Stimulated activated effector memory CD8-positive, alpha-beta T cell treated with anti-CD3 and anti-CD28 coated beads, Interleukin-12 subunit alpha, Interleukin-12 subunit beta, amount 100 ng/mL, for 72 hours (primary cell): ENCODE data around the gene ARHGEF1.
A peak's percentile ranks its signal among the peaks of the same experiment; 100 is the strongest.
"Not testable (repeated sequence)": the region's sequence is repeated elsewhere in the genome, so short reads cannot be mapped to it uniquely, and the experiment has no call there.

Experiments used
- ATAC-seq: fragments of 150-1000 bp; cut with Tn5 transposase; 2 replicates; pipeline ENCODE4 v1.10.0; 2021
- DNase-seq, 2 donors: peaks; one replicate each; pipeline ENCODE4 v3.0.0; 2021 to 2022; ENCODE audit warnings: low spot score in 2 of 2
- H3K27ac Mint-ChIP-seq: one replicate; pipeline ENCODE4 v1.8.0; 2022; ENCODE audit warnings: mild to moderate bottlenecking, mixed read lengths
- H3K36me3 Mint-ChIP-seq: one replicate; pipeline ENCODE4 v1.8.0; 2022; ENCODE audit warnings: mild to moderate bottlenecking, mixed read lengths
- H3K4me1 Mint-ChIP-seq: one replicate; pipeline ENCODE4 v1.8.0; 2022; ENCODE audit warnings: mixed read lengths
- H3K4me3 Mint-ChIP-seq: one replicate; pipeline ENCODE4 v1.8.0; 2022; ENCODE audit warnings: mild to moderate bottlenecking, mixed read lengths
- H3K9me3 Mint-ChIP-seq: one replicate; pipeline ENCODE4 v1.8.0; 2022; ENCODE audit warnings: mixed read lengths

ARHGEF1 gene

DNA sequence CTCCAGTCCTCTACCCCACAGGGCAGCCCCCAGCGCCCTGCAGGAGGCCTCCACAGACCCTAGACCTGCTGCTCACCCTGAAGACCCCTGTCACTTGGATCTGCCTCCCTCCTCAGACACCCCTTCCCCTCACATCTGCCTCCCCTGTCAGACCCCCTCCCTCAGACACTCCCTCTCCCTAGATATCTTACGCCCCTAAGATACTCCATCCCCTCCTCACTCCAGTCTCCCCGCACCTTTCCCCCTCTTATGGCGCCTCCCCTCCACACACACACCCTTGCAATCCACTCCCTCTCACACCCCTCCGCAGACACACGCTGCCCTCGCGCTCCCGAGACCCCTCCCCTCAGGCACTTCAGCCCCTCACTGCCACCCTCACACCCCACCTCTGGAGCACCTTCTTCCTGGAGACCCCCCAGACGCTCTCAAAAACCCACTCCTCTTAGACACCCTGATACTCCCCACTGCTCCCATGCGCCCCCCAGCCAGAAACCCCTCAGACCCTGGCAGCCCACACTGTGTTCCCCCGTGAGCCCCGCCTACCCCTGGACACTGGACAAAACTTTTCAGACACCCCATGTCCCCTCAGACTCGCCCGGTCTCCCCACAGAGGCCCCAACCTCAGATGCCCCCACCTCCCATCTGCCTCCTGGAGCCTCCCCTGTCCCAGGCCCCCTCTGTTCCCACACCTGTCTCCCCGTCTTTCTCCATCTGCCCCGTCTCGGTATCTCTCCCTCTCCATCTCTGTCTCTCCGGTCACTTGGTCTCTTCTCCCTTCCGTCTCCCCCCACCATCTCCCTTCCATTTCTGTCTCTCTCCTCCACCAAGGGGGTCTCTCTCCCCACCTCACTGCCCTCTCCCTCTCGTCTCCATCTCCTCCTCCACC is 30.8 kb downstream of the ARHGEF1 start:
- Mint-ChIP-seq H3K4me3 (no peak overlapping the region), H3K36me3 (peaks cover 42% of the 10 kb centered on the region), H3K9me3 (no peaks in the 10 kb centered on the region), H3K27ac (no peak overlapping the region), H3K4me1 (peaks cover 39% of the 10 kb centered on the region)
- peak; percentile 2 for ATAC-seq
- no peak for DNase-seq

GRCh38 chr19:41914424-41914834 is 31.4 kb downstream of the ARHGEF1 start:
- not testable (repeated sequence) for H3K27ac Mint-ChIP-seq, DNase-seq, H3K9me3 Mint-ChIP-seq, H3K4me3 Mint-ChIP-seq, ATAC-seq
- H3K4me1 Mint-ChIP-seq = peaks cover 39% of the 10 kb centered on the region
- H3K36me3 Mint-ChIP-seq = peaks cover 36% of the 10 kb centered on the region

- ATAC-seq (no peak), DNase-seq (no peak)
- Mint-ChIP-seq H3K4me1 (peaks cover 38% of the 10 kb centered on the region), H3K36me3 (peaks cover 29% of the 10 kb centered on the region), H3K27ac (no peak overlapping the region), H3K9me3 (no peaks in the 10 kb centered on the region), H3K4me3 (no peak overlapping the region)
Measured at GRCh38 chr19:41915021-41915775, 32.2 kb downstream of the ARHGEF1 start.

DNA sequence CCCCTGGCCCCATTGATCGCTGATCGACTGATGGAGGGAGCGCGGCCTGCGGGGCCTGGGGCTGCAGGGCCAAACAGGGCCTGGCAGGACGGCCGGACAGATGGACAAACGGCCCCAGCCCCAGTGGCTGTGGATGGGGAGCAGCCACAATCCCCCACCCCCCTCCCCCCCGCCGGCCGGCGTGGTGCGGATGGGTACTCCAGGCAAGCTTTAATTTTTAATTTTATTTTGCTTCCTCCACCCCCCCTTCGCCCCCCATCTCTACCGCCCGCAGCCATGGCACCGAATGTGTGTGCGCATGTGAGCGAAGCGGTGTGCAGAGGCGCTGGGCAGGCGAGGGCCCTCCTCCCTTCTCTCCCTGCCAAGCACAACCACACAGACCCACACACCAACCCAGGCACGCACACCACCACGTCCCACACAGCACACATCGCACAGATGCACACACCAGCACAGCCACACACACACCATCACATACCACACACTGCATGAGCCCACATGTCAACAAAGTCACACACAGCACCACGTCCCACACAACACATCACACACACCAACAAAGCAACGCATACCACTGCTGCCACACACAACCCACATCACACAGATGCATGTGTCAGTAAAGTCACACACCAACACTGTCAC is 32.9 kb downstream of the ARHGEF1 start:
- Mint-ChIP-seq H3K4me1 (peaks cover 31% of the 10 kb centered on the region), H3K4me3 (no peak overlapping the region), H3K27ac (no peak overlapping the region), H3K36me3 (peaks cover 22% of the 10 kb centered on the region), H3K9me3 (no peaks in the 10 kb centered on the region)
- no peak for ATAC-seq
- DNase-seq = no peak

GRCh38 chr19:41917676-41918075 is 34.7 kb downstream of the ARHGEF1 start:
- no peak for DNase-seq
- peaks cover 27% of the 10 kb centered on the region for H3K4me1 Mint-ChIP-seq
- H3K36me3 Mint-ChIP-seq = peaks cover 7% of the 10 kb centered on the region
- no peak overlapping the region for H3K4me3 Mint-ChIP-seq
- ATAC-seq = no peak
- H3K27ac Mint-ChIP-seq = no peak overlapping the region
- H3K9me3 Mint-ChIP-seq = no peaks in the 10 kb centered on the region

GRCh38 chr19:41918095-41918494 is 35.1 kb downstream of the ARHGEF1 start:
- H3K4me1 Mint-ChIP-seq = peaks cover 30% of the 10 kb centered on the region
- no peak for ATAC-seq
- H3K4me3 Mint-ChIP-seq = no peak overlapping the region
- H3K36me3 Mint-ChIP-seq = peaks cover 6% of the 10 kb centered on the region
- no peak overlapping the region for H3K27ac Mint-ChIP-seq
- DNase-seq = no peak
- no peaks in the 10 kb centered on the region for H3K9me3 Mint-ChIP-seq

- H3K27ac Mint-ChIP-seq = no peak overlapping the region
- no peak overlapping the region for H3K4me3 Mint-ChIP-seq
- peaks cover under 1% of the 10 kb centered on the region for H3K36me3 Mint-ChIP-seq
- DNase-seq (no peak), ATAC-seq (peak; percentile 6)
- peaks cover 31% of the 10 kb centered on the region for H3K4me1 Mint-ChIP-seq
- no peaks in the 10 kb centered on the region for H3K9me3 Mint-ChIP-seq
Measured at GRCh38 chr19:41918653-41919244, 35.8 kb downstream of the ARHGEF1 start.

- peak; percentile 38 for ATAC-seq
- no peak for DNase-seq
- H3K36me3 Mint-ChIP-seq = no peaks in the 10 kb centered on the region
- H3K4me1 Mint-ChIP-seq = peaks cover 22% of the 10 kb centered on the region
- no peak overlapping the region for H3K4me3 Mint-ChIP-seq
- no peak overlapping the region for H3K27ac Mint-ChIP-seq
- H3K9me3 Mint-ChIP-seq = no peaks in the 10 kb centered on the region
Measured at GRCh38 chr19:41919948-41920712, 37.1 kb downstream of the ARHGEF1 start.

GRCh38 chr19:41920882-41921576 is 38.0 kb downstream of the ARHGEF1 start:
- DNase-seq (no peak), ATAC-seq (no peak)
- H3K27ac Mint-ChIP-seq = no peak overlapping the region
- peaks cover 22% of the 10 kb centered on the region for H3K4me1 Mint-ChIP-seq
- H3K9me3 Mint-ChIP-seq = no peaks in the 10 kb centered on the region
- no peaks in the 10 kb centered on the region for H3K36me3 Mint-ChIP-seq
- H3K4me3 Mint-ChIP-seq = no peak overlapping the region

DNA sequence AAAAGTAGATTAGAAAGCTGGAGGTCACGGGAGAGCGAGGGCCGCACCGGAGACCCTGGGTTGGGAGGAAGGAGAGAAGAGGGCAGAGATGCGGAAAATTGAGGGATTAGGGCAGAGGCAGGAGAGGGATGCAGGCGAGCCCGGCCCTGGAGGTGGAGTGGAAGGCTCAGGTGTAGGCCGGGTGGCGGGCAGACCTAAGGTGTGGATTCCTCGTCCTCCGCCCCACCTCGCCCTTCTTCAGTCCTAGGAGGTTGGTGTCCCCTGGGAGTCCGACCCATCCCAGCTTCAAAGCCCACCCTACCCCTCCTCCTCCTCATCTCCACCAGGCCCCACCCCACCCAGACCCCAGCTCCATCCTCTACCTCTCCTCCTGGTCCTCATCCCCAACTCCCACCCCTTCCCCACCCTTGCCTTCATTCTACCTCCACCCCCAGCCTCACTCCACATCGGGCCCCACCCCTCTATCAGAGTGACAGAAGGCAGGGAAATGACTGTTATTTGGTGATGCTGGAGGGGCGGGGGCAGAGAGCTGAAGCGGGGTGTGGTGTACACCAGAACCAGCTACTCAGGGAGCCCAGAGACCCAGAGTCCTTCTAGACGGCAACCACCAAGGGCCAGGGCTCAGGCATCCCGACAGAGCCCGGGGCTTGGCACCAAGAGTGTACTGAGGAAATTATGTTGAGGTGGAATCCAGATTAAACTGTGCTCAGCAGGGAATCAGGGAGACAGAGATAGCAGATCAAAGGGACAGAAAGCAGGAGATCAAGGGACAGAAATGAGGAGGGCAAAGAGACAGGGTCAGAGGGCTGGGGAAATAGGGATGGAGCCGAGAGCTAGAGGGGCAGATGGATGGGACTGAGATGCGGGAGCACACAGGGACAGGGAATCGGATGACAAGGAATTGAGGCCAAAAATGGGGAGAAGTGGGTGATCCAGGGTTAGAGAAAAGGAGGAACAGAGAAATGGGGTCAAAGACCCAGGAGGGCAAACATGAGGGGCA is 38.9 kb downstream of the ARHGEF1 start:
- Mint-ChIP-seq H3K4me1 (peaks cover 22% of the 10 kb centered on the region), H3K4me3 (no peak overlapping the region), H3K27ac (no peak overlapping the region), H3K36me3 (no peaks in the 10 kb centered on the region), H3K9me3 (no peaks in the 10 kb centered on the region)
- DNase-seq = no peak
- no peak for ATAC-seq

GRCh38 chr19:41922585-41922984 is 39.6 kb downstream of the ARHGEF1 start:
- DNase-seq (no peak), ATAC-seq (no peak)
- Mint-ChIP-seq H3K9me3 (no peaks in the 10 kb centered on the region), H3K27ac (no peak overlapping the region), H3K4me3 (no peak overlapping the region), H3K4me1 (peaks cover 22% of the 10 kb centered on the region), H3K36me3 (no peaks in the 10 kb centered on the region)

- Mint-ChIP-seq H3K9me3 (no peaks in the 10 kb centered on the region), H3K36me3 (no peaks in the 10 kb centered on the region), H3K27ac (peak overlapping the region; percentile 13), H3K4me1 (peaks cover 22% of the 10 kb centered on the region), H3K4me3 (no peak overlapping the region)
- ATAC-seq (no peak), DNase-seq (no peak)
Measured at GRCh38 chr19:41923045-41923788, 40.2 kb downstream of the ARHGEF1 start.
